ENCODE data around the gene TNN. TPM values are rescaled to one million over a fixed set of nuclear protein-coding genes. Genes with fewer than 3 reads are reported as not detected.

The TNN gene
- total RNA-seq, 1 donor from 2014 or later = not detected

- peak; percentile 83 for DNase-seq
- Mint-ChIP-seq H3K9me3 (no peaks in the 10 kb centered on the region), H3K27ac (peak overlapping the region; percentile 81), H3K36me3 (ENCODE audit: low read depth) (peaks cover 37% of the 10 kb centered on the region), H3K27me3 (no peaks in the 10 kb centered on the region), H3K4me3 (peak overlapping the region; percentile 99), H3K4me1 (peaks cover 55% of the 10 kb centered on the region)
- intact Hi-C loops (cut with micrococcal nuclease) = loop anchor here (1.0 to 5.0 kb wide), 3 partner anchors 33 to 1016 kb away; partner anchors contain the start of gene COP1
These were observed 124.0 kb downstream of the TNN start for GRCh38 chr1:175191659-175192058.

GRCh38 chr1:175192111-175192629 lies 124.5 kb downstream of the TNN start:
- Mint-ChIP-seq H3K27ac (peak overlapping the region; percentile 81), H3K27me3 (no peaks in the 10 kb centered on the region), H3K36me3 (ENCODE audit: low read depth) (peaks cover 33% of the 10 kb centered on the region), H3K4me3 (peak overlapping the region; percentile 99), H3K9me3 (no peaks in the 10 kb centered on the region), H3K4me1 (peaks cover 50% of the 10 kb centered on the region)
- peak; percentile 79 for DNase-seq
- intact Hi-C loops (cut with micrococcal nuclease) = loop anchor here (5.0 kb wide), 1 partner anchor 1015 kb away; the partner anchor contains the start of gene COP1

- Mint-ChIP-seq H3K36me3 (ENCODE audit: low read depth) (peaks cover 26% of the 10 kb centered on the region), H3K9me3 (no peaks in the 10 kb centered on the region), H3K4me3 (peak within 1 kb of the TSS; percentile 99), H3K27me3 (no peaks in the 10 kb centered on the region), H3K4me1 (peaks cover 50% of the 10 kb centered on the region), H3K27ac (peak within 1 kb of the TSS; percentile 84)
- peak; percentile 85 for DNase-seq
- intact Hi-C loops (cut with micrococcal nuclease) = loop anchor here (5.0 kb wide), 1 partner anchor 1014 kb away; the partner anchor contains the start of gene COP1
These were observed 125.2 kb downstream of the TNN start, which contains the start of gene KIAA0040 for GRCh38 chr1:175192630-175193526. TSS of gene KIAA0040 (minus strand) at chr1:175192776. CDS start at chr1:175161013, 31,763 bp downstream.

GRCh38 chr1:175193527-175193910 lies 125.9 kb downstream of the TNN start:
- DNase-seq = no peak
- Mint-ChIP-seq H3K9me3 (no peaks in the 10 kb centered on the region), H3K4me3 (peak overlapping the region; percentile 99), H3K27ac (no peak overlapping the region), H3K27me3 (no peaks in the 10 kb centered on the region), H3K36me3 (ENCODE audit: low read depth) (peaks cover 20% of the 10 kb centered on the region), H3K4me1 (peaks cover 45% of the 10 kb centered on the region)
- intact Hi-C loops (cut with micrococcal nuclease) = loop anchor here (5.0 kb wide), 1 partner anchor 1014 kb away; the partner anchor contains the start of gene COP1

GRCh38 chr1:175195281-175195680 lies 127.6 kb downstream of the TNN start:
- intact Hi-C loops (cut with micrococcal nuclease) = no loop called here
- no peaks in the 10 kb centered on the region for H3K27me3 Mint-ChIP-seq
- no peak for DNase-seq
- no peak overlapping the region for H3K27ac Mint-ChIP-seq
- no peaks in the 10 kb centered on the region for H3K9me3 Mint-ChIP-seq
- peaks cover 8% of the 10 kb centered on the region for H3K36me3 Mint-ChIP-seq (ENCODE audit: low read depth)
- peaks cover 28% of the 10 kb centered on the region for H3K4me1 Mint-ChIP-seq
- no peak overlapping the region for H3K4me3 Mint-ChIP-seq

- Mint-ChIP-seq H3K4me1 (peaks cover 22% of the 10 kb centered on the region), H3K36me3 (ENCODE audit: low read depth) (peaks cover 3% of the 10 kb centered on the region), H3K27ac (no peak overlapping the region), H3K9me3 (no peaks in the 10 kb centered on the region), H3K27me3 (no peaks in the 10 kb centered on the region), H3K4me3 (no peak overlapping the region)
- intact Hi-C loops (cut with micrococcal nuclease) = no loop called here
- no peak for DNase-seq
These were observed 128.2 kb downstream of the TNN start for GRCh38 chr1:175195798-175196197.

- DNase-seq = peak; percentile 70
- Mint-ChIP-seq H3K27ac (peak overlapping the region; percentile 66), H3K27me3 (no peaks in the 10 kb centered on the region), H3K9me3 (no peaks in the 10 kb centered on the region), H3K4me3 (peak overlapping the region; percentile 0), H3K36me3 (ENCODE audit: low read depth) (no peaks in the 10 kb centered on the region), H3K4me1 (peaks cover 18% of the 10 kb centered on the region)
- intact Hi-C loops (cut with micrococcal nuclease) = loop anchor here (1.0 kb wide), 1 partner anchor 12 kb away; no protein-coding TSS in a partner anchor
These were observed 129.9 kb downstream of the TNN start for GRCh38 chr1:175197531-175197930.

Other genes starting within 250 kb of the TNN start
- 385 and 389 TPM in 2 replicates for gene CACYBP, start 67.9 kb upstream of the TNN start, total RNA-seq
- gene MRPS14, start 44.4 kb upstream of the TNN start, total RNA-seq = 28.9 and 33.5 TPM in 2 replicates
- 32.6 and 35.4 TPM in 2 replicates for gene KIAA0040, start 124.9 kb downstream of the TNN start, total RNA-seq

Data from activated CD4-positive, alpha-beta T cell treated with anti-CD3 and anti-CD28 coated beads, Interleukin-2, amount 10 ng/mL, durations not matched to agents 24 days and 14 days (primary cell).